Measurements from ENCODE around the gene IRF6.

IRF6 gene

DNA sequence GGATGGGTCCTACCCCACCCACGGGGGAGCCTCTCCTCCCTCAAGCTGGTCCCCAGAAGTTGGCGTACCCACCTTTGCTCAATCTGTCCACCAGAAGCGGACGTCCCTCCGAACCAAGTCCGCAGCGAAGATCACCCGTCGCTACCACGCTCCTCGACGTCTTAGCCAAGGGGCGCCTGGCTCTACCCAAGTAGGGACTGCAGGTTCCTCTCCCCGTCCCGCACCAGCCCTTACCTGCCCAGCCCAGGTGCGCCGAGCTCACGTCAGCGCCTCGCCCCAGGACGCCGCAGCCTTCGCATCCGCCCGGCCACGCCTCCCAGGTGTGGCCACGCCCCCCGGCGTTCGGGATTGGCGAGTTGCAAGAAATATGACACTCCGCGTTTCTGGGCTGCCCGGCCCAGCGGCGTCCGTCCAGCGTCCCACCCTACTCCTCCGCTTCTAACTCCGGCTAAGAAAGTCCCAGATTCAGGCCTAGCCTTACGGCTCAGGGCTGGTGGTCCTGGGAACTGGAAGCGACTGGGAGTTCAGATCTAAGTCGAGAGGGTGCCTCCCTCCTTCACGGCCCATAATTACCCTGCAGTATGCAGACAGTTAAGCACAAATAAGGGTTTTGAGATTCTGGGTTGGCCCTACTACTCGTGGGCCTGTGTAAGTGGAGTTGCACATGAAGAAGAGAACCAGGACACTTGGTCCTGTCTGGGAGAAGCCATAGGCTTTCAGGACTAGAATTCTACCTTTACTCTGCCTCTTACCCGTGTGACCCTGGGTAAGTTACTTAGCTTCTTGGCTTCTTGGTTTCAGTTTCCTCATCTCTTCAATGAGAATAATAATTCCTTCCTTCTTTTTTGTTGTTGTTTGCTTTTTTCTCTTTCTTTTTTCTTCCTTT, at the start of gene IRF6:
TSS of gene IRF6 (minus strand) at position 268 of the 886 bp plus-strand sequence. CDS start 4,729 bp downstream, outside the sequence.
- peak; percentile 41 to 42 for DNase-seq (ENCODE audit: low read depth in 2 of 2, low spot score in 1 of 2)

GRCh38 chr1:209855623-209856022, 49.7 kb upstream of the IRF6 start:
- no peak for DNase-seq (ENCODE audit: low read depth in 2 of 2, low spot score in 1 of 2)

DNA sequence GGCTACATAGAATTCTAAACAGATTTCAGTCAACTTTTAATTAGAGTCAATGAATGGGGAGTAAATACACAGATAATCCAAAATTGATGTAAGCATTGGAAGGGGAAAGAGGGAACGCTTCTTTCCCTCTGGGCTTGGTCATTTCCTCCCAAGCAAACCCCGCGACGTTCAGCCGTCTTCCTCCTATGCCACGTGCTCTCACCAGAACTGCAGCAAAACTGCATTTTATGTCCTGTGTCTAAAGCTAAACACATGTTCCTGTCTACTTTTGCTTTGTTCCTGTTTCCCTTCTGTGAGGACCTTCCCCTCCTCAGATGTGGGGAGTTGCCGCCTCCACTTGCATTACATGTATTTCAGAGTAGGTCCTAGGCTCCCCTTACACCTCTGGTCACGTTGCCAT, 49.1 kb upstream of the IRF6 start:
- no peak for DNase-seq (ENCODE audit: low read depth in 2 of 2, low spot score in 1 of 2)

DNA sequence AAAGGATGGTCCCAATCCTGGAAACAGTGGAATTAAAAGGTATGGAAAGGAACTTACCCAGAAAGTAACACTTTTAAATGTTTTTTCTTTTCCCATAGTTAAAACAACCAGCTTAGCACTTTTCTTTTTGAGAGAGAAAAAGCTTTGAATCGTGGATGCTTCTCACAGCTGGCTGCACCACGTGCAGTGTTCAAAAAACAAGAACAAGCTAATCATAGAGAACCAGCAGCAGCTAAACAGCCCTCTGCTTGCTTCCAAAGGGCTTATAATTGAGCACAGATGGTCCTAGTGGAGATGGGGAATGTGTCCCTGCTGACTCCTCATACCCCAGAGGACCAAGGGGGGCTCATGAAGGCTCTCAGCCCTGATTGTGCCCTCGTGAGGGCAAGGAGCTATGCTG, 48.3 kb upstream of the IRF6 start:
- DNase-seq (ENCODE audit: low read depth in 2 of 2, low spot score in 1 of 2) = no peak

- DNase-seq (ENCODE audit: low read depth in 2 of 2, low spot score in 1 of 2) = no peak
These were observed 47.7 kb upstream of the IRF6 start for GRCh38 chr1:209853676-209854075.

DNA sequence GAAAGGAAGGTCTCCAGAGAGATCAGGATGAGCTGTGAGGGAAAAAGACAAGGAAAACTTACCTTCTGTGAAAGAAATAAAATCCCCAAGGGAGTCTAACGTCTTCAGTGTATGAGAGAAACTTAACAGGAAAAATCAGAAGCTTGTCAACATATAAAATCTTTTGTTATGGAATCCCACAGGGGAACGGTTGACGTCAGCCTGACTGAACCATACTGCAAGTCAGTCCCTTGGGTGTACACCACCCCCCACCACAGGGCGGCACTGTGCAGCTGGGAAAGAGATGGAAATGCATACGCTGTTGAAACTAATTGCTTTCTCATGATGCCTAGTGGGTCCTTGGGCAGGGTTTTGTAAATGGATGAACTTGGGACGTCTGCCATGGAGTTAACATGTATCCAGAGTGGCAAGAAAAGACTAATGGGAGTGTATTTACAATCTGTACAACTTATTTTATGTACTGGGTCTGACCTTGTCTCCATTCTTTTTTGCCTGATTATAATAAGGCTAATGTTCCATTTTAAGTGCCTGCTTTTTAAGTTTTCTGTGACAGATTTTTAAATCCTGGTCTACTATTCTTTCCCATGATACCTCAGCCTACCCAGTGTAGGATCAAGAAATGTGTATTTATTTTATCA, 44.5 kb upstream of the IRF6 start:
- DNase-seq (ENCODE audit: low read depth in 2 of 2, low spot score in 1 of 2) = no peak

DNA sequence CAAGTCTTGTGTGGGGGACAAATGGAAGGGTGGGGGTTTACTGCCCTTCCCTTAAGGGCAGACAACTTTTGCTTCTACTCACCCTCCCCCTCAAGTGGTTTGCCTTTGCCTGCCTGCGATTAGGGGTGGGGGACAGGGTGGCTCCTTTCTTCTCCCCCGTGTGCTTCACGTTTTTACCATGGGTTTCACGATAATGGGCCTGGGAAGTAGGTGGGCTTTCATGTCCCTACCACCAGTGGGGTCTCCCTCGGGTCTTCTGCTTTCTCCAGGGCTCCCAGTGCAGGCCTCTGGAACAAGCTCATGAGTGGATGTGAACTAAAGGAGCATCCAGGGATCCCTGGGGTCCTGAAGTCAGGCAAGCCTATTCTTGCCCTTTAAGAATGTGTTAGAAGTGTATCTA, 43.4 kb upstream of the IRF6 start:
- no peak for DNase-seq (ENCODE audit: low read depth in 2 of 2, low spot score in 1 of 2)

GRCh38 chr1:209845408-209845725, 39.4 kb upstream of the IRF6 start:
- DNase-seq (ENCODE audit: low read depth in 2 of 2, low spot score in 1 of 2) = no peak

DNA sequence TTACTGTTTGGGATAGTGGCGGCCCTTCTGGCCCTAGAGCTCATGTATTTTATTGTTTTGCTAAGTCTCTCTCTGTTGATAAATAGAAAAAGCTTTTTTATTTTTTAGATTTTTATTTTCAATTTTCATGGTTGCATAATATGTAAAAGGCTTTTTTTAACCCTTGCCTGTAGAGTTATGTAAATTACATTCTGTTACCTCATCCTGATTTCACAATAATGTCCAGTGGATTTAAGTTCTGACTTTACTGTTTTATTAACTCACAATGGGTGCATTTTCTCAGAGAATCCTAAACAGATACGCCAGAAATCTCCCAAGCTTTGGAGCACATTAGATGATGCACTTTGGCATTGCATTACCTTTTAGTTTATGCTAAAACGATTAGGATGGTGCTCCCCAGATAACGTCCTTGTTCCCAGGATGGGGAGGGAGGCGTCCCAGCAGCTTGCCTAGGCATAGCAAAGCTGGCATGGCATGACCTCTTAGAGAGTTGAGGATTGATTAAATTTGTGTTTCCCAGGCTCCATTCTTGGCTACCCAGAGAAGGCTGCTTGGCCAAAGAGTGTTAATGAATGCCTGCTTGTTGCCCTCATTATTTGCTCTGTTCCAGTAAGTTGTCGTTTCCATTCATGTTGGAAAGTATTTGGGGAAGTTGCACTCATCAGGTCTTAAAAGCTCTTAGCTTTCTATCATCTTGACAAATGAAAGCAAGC, 38.9 kb upstream of the IRF6 start:
- DNase-seq (ENCODE audit: low read depth in 2 of 2, low spot score in 1 of 2) = no peak

GRCh38 chr1:209840611-209841010, 34.7 kb upstream of the IRF6 start:
- no peak for DNase-seq (ENCODE audit: low read depth in 2 of 2, low spot score in 1 of 2)

DNA sequence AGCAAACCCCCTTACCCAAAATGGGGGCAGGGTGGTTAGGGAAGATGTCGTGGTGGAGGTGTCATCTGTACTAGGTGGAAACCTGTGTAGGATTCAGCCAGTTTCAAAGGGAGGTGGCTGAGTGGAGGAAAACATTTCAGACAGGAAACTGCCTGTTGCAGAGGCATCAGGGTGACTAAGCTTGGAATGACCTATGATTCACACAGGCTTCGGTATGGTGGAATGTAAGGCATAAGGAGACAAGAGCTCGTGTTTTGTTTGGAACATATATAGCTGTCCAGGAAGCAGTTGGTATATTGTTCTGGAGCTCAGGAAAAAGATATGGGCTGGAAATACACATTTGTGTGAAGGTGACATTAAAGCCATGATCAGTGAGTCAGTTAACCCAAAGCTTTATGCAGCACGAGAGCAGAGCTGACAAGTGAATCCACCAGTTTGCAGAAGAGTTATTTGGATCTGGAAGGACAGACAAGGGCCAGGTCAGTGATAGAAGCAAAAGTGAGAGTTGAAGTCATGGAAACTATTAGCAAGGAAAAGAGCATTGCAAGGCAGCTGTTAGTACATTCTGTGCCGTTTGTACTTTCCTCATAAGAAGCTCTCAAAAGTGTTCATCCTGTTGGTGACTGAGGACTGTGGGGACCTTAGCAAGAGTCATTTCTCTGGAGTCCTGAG, 34.1 kb upstream of the IRF6 start:
- DNase-seq (ENCODE audit: low read depth in 2 of 2, low spot score in 1 of 2) = no peak

- DNase-seq (ENCODE audit: low read depth in 2 of 2, low spot score in 1 of 2) = no peak
These were observed 32.6 kb upstream of the IRF6 start for GRCh38 chr1:209838537-209838936.

DNA sequence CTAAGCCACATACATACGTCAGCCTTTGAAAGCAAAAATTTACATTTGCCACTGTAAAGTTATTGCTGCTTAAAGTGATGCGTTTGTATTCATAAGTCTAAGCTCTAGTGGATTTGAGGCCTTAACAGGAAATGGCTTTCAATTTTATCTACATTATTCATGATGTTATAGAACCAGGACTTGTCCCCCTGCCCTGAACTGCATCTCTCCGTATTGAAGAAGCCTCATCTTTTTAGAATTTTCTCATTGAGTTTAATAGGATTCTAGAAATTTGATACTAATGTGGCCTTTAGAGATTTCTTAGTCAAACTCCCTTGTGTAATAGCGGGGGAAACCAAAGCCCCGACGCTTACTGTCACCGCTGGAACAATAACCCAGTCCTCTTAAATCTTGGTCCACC, 31.7 kb upstream of the IRF6 start:
- no peak for DNase-seq (ENCODE audit: low read depth in 2 of 2, low spot score in 1 of 2)

GRCh38 chr1:209835782-209836298, 29.9 kb upstream of the IRF6 start:
- no peak for DNase-seq (ENCODE audit: low read depth in 2 of 2, low spot score in 1 of 2)

GRCh38 chr1:209831615-209832014, 25.7 kb upstream of the IRF6 start:
- DNase-seq (ENCODE audit: low read depth in 2 of 2, low spot score in 1 of 2) = no peak

GRCh38 chr1:209830722-209831121, 24.8 kb upstream of the IRF6 start:
- DNase-seq (ENCODE audit: low read depth in 2 of 2, low spot score in 1 of 2) = no peak

GRCh38 chr1:209829716-209830115, 23.8 kb upstream of the IRF6 start:
- no peak for DNase-seq (ENCODE audit: low read depth in 2 of 2, low spot score in 1 of 2)

GRCh38 chr1:209827384-209828262, 21.7 kb upstream of the IRF6 start, which contains the start of gene UTP25:
UTP25 (plus strand) TSS chr1:209827972; CDS start chr1:209828064, 92 bp downstream.
- peak; percentile 79 to 83 for DNase-seq (ENCODE audit: low read depth in 2 of 2, low spot score in 1 of 2)

DNA sequence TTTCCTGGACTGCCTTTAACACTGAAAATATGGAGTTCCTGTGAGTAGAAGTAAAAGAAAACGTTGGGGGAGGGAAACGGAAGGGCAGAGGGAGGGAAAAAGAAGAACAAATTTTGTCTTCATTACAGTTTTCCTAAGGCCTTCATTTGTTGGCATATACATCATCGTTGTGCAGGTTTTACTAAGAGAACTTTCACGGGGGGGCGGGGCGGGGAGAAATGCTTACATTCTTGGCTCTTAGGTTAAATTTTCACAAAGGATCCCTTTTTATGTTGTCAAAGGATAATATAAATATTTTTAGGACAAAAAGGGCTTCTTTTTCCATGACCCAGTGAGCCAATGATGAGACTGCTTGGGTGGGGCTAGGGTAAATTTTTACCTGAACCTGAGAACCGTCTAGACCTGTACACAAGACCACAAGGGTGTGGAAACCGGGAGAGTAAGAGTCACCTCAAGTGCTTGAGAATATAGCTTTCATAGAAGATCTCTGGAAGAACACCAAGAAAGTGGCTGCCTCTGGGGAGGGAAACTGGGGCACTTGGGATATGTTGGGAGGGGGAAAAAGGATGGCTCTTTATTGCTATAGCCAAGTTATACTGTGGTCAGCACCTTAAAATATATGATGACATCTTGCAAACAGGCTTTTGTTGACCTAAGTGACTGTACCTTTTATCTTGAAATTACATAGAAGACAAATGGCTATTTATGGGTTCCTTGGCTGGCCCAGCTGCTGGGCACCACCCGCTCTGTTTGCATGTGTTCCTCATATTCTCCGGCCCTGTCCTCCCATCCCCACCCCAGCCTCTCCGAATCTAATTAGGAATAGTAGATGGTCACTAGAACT, 19.9 kb upstream of the IRF6 start:
- no peak for DNase-seq (ENCODE audit: low read depth in 2 of 2, low spot score in 1 of 2)
